ENCODE results near the gene EPHB1. TPM values are rescaled to one million over a fixed set of nuclear protein-coding genes. Genes with fewer than 3 reads are reported as not detected.

The EPHB1 gene
- total RNA-seq, 1 experiment from 2014 or later: 2.8 TPM

DNA sequence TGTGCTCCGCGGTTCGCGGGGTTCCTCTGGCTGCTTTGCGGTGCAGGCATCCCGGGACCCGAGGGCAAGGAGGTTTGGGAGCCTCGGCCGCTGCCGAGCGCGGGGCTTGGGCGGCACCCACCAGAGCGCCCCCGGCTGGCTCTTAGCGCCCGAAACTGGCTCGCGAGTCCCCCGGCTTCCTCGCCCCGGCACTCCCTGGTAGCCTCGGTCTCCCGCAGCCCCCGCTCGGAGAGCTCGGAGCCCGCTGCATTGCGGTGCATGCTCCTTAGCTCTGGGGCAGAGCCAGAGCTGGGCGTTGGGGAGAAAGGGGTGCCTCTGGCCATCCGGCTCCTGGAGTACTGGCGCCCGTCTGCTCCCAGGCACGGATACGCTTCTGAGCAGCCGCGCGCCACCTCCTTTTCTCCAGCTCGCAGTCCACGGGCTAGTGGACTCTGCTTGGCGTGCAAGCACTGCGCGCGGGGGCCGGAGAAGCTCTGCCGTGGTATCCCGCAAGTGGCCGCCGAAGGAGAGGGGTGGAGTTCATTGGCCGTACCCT lies 753 bp downstream of the EPHB1 start:
- H3K4me1 ChIP-seq (ENCODE audit: insufficient read depth, low read length): no peaks in the 10 kb centered on the region; the same call in 1 of the 2 replicates
- no peak overlapping the region for H4K8ac ChIP-seq (replicated peaks; ENCODE audit: insufficient read length, low read depth, low read length)
- H3K27ac Mint-ChIP-seq: no peak overlapping the region
- H2BK120ac ChIP-seq (ENCODE audit: low read depth, low read length, poor library complexity, severe bottlenecking): no peak overlapping the region
- no peak overlapping the region for H3K23ac ChIP-seq (ENCODE audit: insufficient read length, low read depth, low read length)
- H3K56ac ChIP-seq (ENCODE audit: insufficient read length, low read depth, low read length): no peak overlapping the region
- H2BK20ac ChIP-seq (ENCODE audit: low read depth, low read length, poor library complexity, severe bottlenecking): no peak overlapping the region
- no peaks in the 10 kb centered on the region; a peak in 1 of 5 replicates for H3K9me3 Mint-ChIP-seq
- H4K5ac ChIP-seq (ENCODE audit: insufficient read length, low read depth, low read length): no peak overlapping the region
- peak overlapping the region; percentile 48 for H3K9ac ChIP-seq (ENCODE audit: extremely low read depth, insufficient read length, low read length)
- H2BK5ac ChIP-seq (ENCODE audit: insufficient read length, low read length): no peak overlapping the region
- peaks cover 15 to 18% of the 10 kb centered on the region in 2 experiments for H3K4me1 Mint-ChIP-seq
- H3K79me2 ChIP-seq (ENCODE audit: insufficient read depth, low read length): no peaks in the 10 kb centered on the region
- no peak overlapping the region for H2BK12ac ChIP-seq (ENCODE audit: insufficient read length, low read depth, low read length)
- H3K4me2 ChIP-seq (ENCODE audit: insufficient read depth, insufficient read length, low read length): peak overlapping the region; percentile 69
- peaks cover 21% of the 10 kb centered on the region; the same call in 1 of the 2 replicates for H3K27me3 ChIP-seq (ENCODE audit: insufficient read depth, low read length)
- no peak overlapping the region for H2AK5ac ChIP-seq (ENCODE audit: insufficient read length, low read length)
- H3K9me3 ChIP-seq (ENCODE audit: control insufficient read depth, low read depth, low read length): no peaks in the 10 kb centered on the region
- H3K18ac ChIP-seq (ENCODE audit: insufficient read length, low read depth, low read length): no peak overlapping the region
- H4K20me1 ChIP-seq (ENCODE audit: control insufficient read depth, insufficient read depth, insufficient read length): no peaks in the 10 kb centered on the region
- H3K14ac ChIP-seq (ENCODE audit: insufficient read depth, low read length): no peak overlapping the region
- no CpG with 5 or more reads among the region's 50 CpGs for WGBS (ENCODE audit: extremely low coverage, insufficient read length, low lambda C conversion rate)
- H3K36me3 Mint-ChIP-seq (ENCODE audit: insufficient read depth in 1 of 3, low read depth in 3 of 3): no peaks in the 10 kb centered on the region
- no peaks in the 10 kb centered on the region for H3K79me1 ChIP-seq (ENCODE audit: insufficient read depth, low read depth, low read length, poor library complexity, severe bottlenecking)
- no peak overlapping the region for H3K27ac ChIP-seq (ENCODE audit: insufficient read length, low read depth, low read length)
- peak; percentile 44 for DNase-seq
- H3K27me3 Mint-ChIP-seq (ENCODE audit: low read depth): peaks cover 77% of the 10 kb centered on the region
- peak overlapping the region; percentile 86 to 96 for H3K4me3 Mint-ChIP-seq
- H3K23me2 ChIP-seq (ENCODE audit: insufficient read length, low read depth, low read length, poor library complexity, severe bottlenecking): peaks cover 21% of the 10 kb centered on the region
- H4K91ac ChIP-seq (ENCODE audit: insufficient read length, low read depth, low read length): no peak overlapping the region
- TF ChIP-seq CTCF (conservative IDR thresholded peaks at IDR 0.05): peak; percentile 30; the same call in 1 of the 3 replicates
- H2AFZ ChIP-seq (ENCODE audit: low read length): no peak overlapping the region
- H3K4ac ChIP-seq (ENCODE audit: low read depth, low read length): no peak overlapping the region
- H2BK15ac ChIP-seq (ENCODE audit: low read depth, low read length): no peak overlapping the region
- H3T11ph ChIP-seq (ENCODE audit: low read length): no peak overlapping the region

All from H9 (cell line).